Breast epithelium (tissue), 3 donors: ENCODE results near the gene CAMK4.

Experiments
- CTCF ChIP-seq, 3 donors: fragments of 450-650 bp; IDR thresholded peaks; one replicate each; pipeline ENCODE4 v1.5.1; 2016 to 2017; ENCODE audit warnings: antibody characterized with exemption in 3 of 3, mild to moderate bottlenecking in 3 of 3, moderate library complexity in 3 of 3
- POLR2A ChIP-seq: fragments of 450-650 bp; IDR thresholded peaks from one replicate; pipeline ENCODE4 v1.6.1; 2016; ENCODE audit warnings: antibody characterized with exemption, mild to moderate bottlenecking, moderate library complexity
- POLR2AphosphoS5 ChIP-seq, 3 donors: sonication (generic); formaldehyde crosslinking; IDR thresholded peaks; one replicate each; pipeline ENCODE4 v1.6.1; 2017; ENCODE audit warnings: antibody characterized with exemption in 3 of 3

- TF ChIP-seq CTCF (IDR thresholded peaks at IDR 0.05) (no peak), POLR2A (no peak), POLR2AphosphoS5 (IDR thresholded peaks at IDR 0.05) (no peak)
Measured at GRCh38 chr5:111241696-111242095, 17.5 kb downstream of the CAMK4 start.
